Placental pericyte (primary cell): Measurements from ENCODE around the gene ZNF607. TPM values are rescaled to one million over a fixed set of nuclear protein-coding genes. Genes with fewer than 3 reads are reported as not detected.

Experiments
- small RNA-seq: library from RNA; depleted of rRNA; stranded (forward); fragments of <200 nt; gene quantifications from one replicate; pipeline ENCODE3, GENCODE V24; 2012; ENCODE audit warnings: low replicate concordance
- total RNA-seq: library from RNA; depleted of rRNA; stranded (reverse); fragments of >200 nt; gene quantifications from 2 replicates; pipeline ENCODE4 v1.2.3, GENCODE V29; 2012

Gene ZNF607
- total RNA-seq = 2.4 and 3.4 TPM in 2 replicates

DNA sequence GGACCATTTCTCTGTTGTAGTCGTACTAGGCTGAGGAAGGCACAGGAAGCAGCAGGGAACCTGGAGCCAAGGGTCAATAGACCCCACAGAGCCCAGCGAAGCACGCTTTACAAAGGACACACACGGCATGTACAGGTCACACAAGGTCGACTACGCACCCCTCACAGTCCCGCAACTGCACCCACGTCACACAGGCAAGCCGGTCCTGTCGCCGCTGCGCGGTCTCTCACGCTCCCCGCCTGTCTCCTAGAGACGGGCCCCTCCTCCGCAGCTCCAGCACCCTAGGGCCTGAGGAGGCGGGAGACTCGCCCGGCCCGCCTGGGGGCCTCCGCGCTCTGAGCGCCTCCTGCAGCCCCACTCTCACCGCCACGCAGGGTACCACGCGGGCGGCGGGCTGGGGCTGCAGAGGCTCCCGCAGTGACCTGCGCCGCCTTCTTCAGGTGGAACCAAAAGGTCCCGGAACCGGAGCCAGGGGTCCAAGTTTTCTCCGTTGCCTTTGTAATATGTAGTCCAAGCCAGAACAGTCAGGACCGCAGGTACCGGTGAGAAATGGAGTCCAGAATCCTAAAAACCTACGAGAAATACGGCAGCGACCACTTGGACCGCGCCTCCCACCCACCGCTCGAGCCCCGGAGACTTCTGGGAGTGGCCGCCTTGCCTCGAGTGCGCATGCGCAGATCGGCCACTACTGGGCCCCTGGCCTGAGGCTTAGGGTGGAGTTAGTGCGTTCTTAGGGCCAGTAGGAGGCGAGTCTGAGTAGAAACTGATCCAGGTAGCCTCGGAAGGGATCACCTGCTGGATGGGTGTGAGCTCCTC lies at the start of gene ZNF607:
ZNF607 (minus strand) TSS at position 651 of the 816 bp plus-strand sequence. CDS start 8,143 bp downstream, outside the sequence.

DNA sequence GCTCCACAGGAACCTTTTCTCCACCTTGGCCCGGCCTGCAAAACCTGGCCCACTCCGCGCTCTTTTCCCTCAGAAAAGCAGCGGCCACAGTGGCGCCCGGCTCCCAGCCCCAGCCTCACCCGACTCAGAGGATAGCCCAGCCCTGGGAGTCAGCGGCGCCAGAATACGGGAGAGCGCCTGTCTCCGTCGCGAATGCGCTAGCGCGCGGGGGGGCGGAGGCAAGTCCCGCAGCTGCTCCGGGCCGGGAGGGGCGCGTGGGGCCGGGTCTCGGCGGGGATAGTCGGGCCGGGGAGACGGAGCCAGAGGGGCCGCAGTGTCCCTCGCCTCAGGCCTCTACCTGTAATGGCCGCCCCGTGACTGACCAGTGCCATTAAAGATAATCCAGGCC lies 64.3 kb downstream of the ZNF607 start, which contains the start of gene ZFP30:
ZFP30 (minus strand) TSS at position 165 of the 388 bp plus-strand sequence. CDS start 7,643 bp downstream, outside the sequence.

Small RNA genes within 50 kb of the gene (small RNA-seq; reads per million reads assigned to genes)
- gene SELENOKP1 = not detected

Other genes starting within 250 kb of the ZNF607 start
- gene ZNF793, start 212.8 kb downstream of the ZNF607 start, total RNA-seq = 0.44 and 1.0 TPM in 2 replicates
- 1.1 and 1.5 TPM in 2 replicates for gene ZNF571, start 125.0 kb downstream of the ZNF607 start, total RNA-seq
- 0.22 and 0.29 TPM in 2 replicates for gene ZNF540, start 124.9 kb downstream of the ZNF607 start, total RNA-seq
- 10.9 and 21.9 TPM in 2 replicates for gene ZFP30, start 64.3 kb downstream of the ZNF607 start, total RNA-seq
- gene ZNF573, start 59.8 kb upstream of the ZNF607 start, total RNA-seq = 3.3 and 5.0 TPM in 2 replicates
- gene WDR87, start 186.8 kb upstream of the ZNF607 start, total RNA-seq = not detected in 2 replicates
- 20.8 and 59.3 TPM in 2 replicates for gene SIPA1L3, start 187.4 kb upstream of the ZNF607 start, total RNA-seq